ENCODE data around the gene ATF7. TPM values are rescaled to one million over a fixed set of nuclear protein-coding genes. Genes with fewer than 3 reads are reported as not detected.

The ATF7 gene
- total RNA-seq, 4 donors from 2014 or later: 22.5 to 38.3 (median 29.9) TPM

DNA sequence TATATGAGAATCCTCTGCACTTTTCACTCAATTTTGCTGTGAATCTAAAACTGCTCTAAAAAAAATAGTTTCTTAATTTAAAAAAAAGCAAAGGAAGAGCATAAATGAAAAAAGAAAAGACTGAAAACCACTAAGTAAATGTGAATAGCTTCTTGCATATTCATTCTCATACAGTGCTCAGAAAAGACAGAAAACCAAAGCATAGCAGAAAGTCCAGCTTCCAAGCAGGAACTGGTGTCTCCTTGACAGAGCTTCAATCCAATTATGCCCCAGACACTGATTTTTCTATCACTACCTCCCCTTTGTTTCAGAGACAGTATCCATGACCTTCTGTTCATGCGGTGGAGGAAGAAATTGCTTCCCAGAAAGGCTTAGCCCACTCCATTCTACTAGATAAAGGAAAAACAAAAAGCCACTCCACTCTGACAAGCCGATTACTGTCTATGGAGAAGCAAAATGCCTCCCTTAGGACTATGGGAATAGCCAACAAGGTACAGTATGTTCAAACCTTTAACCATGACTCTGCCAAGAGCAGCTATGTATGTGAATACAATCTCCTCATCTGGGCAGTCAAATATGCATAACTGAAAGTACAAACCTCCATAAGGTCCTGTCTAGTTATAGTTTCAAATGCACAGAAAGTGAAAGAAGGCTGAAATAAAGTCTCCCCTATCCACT lies 40.6 kb downstream of the ATF7 start:
- no peak for ATAC-seq (ENCODE audit: low FRiP score)
- no peak for DNase-seq (ENCODE audit: low spot score)
- TF ChIP-seq, protein P1, sequence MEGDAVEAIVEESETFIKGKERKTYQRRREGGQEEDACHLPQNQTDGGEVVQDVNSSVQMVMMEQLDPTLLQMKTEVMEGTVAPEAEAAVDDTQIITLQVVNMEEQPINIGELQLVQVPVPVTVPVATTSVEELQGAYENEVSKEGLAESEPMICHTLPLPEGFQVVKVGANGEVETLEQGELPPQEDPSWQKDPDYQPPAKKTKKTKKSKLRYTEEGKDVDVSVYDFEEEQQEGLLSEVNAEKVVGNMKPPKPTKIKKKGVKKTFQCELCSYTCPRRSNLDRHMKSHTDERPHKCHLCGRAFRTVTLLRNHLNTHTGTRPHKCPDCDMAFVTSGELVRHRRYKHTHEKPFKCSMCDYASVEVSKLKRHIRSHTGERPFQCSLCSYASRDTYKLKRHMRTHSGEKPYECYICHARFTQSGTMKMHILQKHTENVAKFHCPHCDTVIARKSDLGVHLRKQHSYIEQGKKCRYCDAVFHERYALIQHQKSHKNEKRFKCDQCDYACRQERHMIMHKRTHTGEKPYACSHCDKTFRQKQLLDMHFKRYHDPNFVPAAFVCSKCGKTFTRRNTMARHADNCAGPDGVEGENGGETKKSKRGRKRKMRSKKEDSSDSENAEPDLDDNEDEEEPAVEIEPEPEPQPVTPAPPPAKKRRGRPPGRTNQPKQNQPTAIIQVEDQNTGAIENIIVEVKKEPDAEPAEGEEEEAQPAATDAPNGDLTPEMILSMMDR (IDR thresholded peaks at IDR 0.05): no peak

DNA sequence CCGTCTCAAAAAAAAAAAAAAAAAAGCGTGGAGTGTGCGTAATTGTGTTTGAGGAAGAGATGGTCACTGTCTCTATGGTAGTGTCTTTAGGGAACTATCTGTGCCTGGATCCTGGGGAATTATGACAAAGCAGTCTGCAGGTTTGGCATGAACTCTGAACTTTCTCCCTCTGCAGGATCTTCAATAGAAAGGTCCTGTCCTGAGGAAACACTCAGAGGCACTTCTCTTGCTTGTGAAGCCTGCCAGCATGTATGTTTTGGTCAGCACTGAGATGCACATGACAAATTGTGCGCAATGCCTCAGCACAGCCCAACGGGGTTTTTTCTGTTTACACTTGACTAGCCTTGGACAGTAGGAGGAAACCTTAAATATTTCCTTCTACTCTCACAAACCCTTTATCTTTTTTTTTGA lies 46.6 kb downstream of the ATF7 start:
- TF ChIP-seq, protein P1 (IDR thresholded peaks at IDR 0.05): no peak
- ATAC-seq (ENCODE audit: low FRiP score): no peak
- DNase-seq (ENCODE audit: low spot score): no peak

DNA sequence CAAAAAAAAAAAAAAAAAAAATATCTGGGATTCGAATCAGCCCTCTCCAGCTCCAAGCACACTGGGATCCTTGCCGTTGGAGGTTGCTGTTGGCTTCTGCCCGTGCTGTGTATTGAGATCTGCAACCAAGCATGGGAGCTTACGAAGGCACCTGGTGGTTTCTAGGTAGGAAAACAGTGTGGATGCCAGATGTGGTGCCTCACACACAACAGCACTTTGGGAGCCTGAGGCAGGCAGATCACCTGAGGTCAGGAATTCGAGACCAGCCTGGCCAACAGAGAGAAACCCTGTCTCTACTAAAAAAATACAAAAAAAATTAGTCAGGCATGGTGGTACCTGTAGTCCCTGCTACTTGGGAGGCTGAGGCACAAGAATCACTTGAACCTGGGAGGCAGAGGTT lies 47.4 kb downstream of the ATF7 start:
- TF ChIP-seq, protein P1 (IDR thresholded peaks at IDR 0.05): no peak
- no peak for DNase-seq (ENCODE audit: low spot score)
- no peak for ATAC-seq (ENCODE audit: low FRiP score)

DNA sequence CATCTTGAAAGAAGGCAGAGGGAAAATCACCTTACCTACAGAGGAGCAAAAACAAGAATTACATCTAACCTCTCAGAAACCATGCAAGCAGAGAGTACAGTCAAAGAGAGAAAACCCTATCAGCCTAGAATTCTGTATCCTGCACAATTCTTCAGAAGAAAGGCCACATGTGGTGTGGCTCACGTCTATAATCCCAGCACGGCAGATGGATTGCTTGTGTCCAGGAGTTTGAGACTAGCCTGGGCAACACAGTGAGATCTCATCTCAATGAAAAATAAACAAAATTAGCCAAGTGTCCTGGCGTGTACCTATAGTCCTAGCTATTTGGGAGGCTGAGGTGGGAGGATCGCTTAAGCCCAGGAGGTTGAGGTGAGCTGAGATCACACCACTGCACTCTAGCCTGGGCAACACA lies 48.2 kb downstream of the ATF7 start:
- TF ChIP-seq, protein P1 (IDR thresholded peaks at IDR 0.05): no peak
- ATAC-seq (ENCODE audit: low FRiP score) (no peak), DNase-seq (ENCODE audit: low spot score) (no peak)

DNA sequence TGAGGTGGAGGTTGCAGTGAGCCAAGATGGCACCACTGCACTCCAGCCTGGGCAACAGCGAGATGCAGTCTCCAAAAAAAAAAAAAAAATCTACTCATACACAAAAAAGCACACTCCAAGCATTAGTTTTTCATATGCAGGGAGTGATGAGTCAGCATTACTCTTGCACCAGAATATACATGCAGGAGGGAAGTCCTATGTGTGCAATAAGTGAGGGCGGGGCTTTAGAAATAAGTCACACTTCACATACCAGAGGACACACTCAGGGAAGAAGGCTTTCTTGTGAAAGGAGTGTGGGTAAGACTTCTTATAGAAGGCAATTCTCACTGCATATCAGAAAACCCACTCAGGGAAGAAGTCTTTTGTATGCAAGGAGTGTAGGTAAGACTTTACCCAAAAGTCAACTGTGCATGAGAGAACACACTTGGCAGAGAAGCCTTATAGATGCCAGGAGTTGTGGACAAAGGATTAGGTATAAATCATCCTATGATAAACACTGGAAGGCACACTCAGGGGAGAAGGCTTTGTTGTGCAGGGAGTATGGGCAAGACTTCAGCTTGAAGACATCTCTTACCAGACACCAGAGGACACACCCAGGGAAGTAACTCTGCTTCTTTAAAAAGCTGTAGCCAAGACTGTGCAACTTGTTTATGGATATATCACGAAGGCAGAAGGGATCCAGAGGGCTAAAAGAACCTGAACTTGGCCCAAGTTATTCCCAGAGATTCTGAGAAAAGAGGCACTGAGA lies 50.5 kb downstream of the ATF7 start:
- ATAC-seq (ENCODE audit: low FRiP score) (peak; percentile 75), DNase-seq (ENCODE audit: low spot score) (no peak)
- TF ChIP-seq, protein P1 (IDR thresholded peaks at IDR 0.05): no peak

DNA sequence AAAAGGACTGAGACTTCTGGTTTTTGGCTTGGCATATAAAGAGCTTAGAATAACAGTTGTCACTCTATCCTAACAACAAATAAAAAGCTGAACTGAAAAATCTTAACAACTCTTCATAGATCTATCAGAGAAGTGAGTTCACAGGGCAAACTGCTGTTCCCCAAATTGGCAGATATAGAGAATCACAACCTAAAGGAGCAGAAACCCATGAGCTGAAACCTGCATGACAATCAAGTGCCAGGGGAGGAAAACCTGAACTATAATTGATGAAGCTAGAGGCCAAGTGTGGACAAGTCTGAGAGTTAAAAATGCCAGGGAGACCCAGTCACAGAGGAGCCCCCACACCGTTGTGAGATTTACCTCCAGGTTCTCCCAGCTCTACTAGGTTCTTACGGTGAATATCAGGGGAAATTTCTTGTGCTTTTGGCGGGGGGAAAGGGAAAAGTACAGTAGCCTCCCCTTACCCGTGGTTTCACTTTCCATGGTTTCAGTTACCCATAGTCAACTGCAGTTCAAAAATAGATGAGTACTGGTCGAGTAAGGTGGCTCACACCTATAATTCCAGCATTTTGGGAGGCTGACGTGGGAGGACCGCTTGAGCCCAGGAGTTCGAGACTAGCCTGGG lies 53.9 kb downstream of the ATF7 start:
- TF ChIP-seq, protein P1 (IDR thresholded peaks at IDR 0.05): no peak
- no peak for DNase-seq (ENCODE audit: low spot score)
- ATAC-seq (ENCODE audit: low FRiP score): no peak
